Neural progenitor cell (in vitro differentiated cells): ENCODE results near the gene OR2B2. TPM values are rescaled to one million over a fixed set of nuclear protein-coding genes. Genes with fewer than 3 reads are reported as not detected.

Source experiments
- DNase-seq: peaks from one replicate; pipeline ENCODE4 v3.0.0-alpha.2; 2016; ENCODE audit warnings: low spot score
- H2AFZ ChIP-seq: fragments of 200-600 bp; sonication (generic); replicated peaks from 2 replicates; pipeline ENCODE4 v1.6.1; 2016; ENCODE audit warnings: antibody characterized with exemption
- H3F3A ChIP-seq: fragments of 200-600 bp; sonication (generic); 2 replicates; pipeline ENCODE4 v1.6.1; 2016; ENCODE audit warnings: antibody characterized with exemption, low read depth
- H3K27ac ChIP-seq: fragments of 200-600 bp; sonication (generic); 2 replicates; pipeline ENCODE4 v1.5.1; 2016; ENCODE audit warnings: mild to moderate bottlenecking
- H3K27me3 ChIP-seq: fragments of 200-600 bp; sonication (generic); 2 replicates; pipeline ENCODE4 v1.6.1; 2016; ENCODE audit warnings: mild to moderate bottlenecking, moderate library complexity
- H3K36me3 ChIP-seq: fragments of 200-600 bp; sonication (generic); 2 replicates; pipeline ENCODE4 v1.5.1; 2016
- H3K4me1 ChIP-seq: fragments of 200-600 bp; sonication (generic); 2 replicates; pipeline ENCODE4 v1.6.1; 2016; ENCODE audit warnings: mixed run types
- H3K4me2 ChIP-seq: fragments of 200-600 bp; sonication (generic); 2 replicates; pipeline ENCODE4 v1.6.1; 2016
- H3K4me3 ChIP-seq: fragments of 200-600 bp; sonication (generic); 2 replicates; pipeline ENCODE4 v1.5.1; 2016
- H3K79me2 ChIP-seq: fragments of 200-600 bp; sonication (generic); 2 replicates; pipeline ENCODE4 v1.6.1; 2016; ENCODE audit warnings: low read depth
- H3K9ac ChIP-seq: fragments of 200-600 bp; sonication (generic); 2 replicates; pipeline ENCODE4 v1.6.1; 2016
- H3K9me3 ChIP-seq: fragments of 200-600 bp; sonication (generic); 2 replicates; pipeline ENCODE4 v1.5.1; 2016; ENCODE audit warnings: low read depth
- H4K20me1 ChIP-seq: fragments of 200-600 bp; sonication (generic); 2 replicates; pipeline ENCODE4 v1.6.1; 2016; ENCODE audit warnings: low read depth
- H3K27ac Mint-ChIP-seq: 3 replicates; pipeline ENCODE4 v1.8.0; 2021; ENCODE audit warnings: mixed read lengths
- H3K27me3 Mint-ChIP-seq: 2 replicates; pipeline ENCODE4 v1.8.0; 2022; ENCODE audit warnings: low read depth, mild to moderate bottlenecking, inconsistent platforms, moderate library complexity, mixed read lengths; ENCODE audit not compliant: insufficient read depth
- H3K36me3 Mint-ChIP-seq: 3 replicates; pipeline ENCODE4 v1.8.0; 2021; ENCODE audit warnings: mixed read lengths
- H3K4me1 Mint-ChIP-seq: 3 replicates; pipeline ENCODE4 v1.8.0; 2021; ENCODE audit warnings: mixed read lengths
- H3K4me3 Mint-ChIP-seq: 3 replicates; pipeline ENCODE4 v1.8.0; 2021; ENCODE audit warnings: mild to moderate bottlenecking, moderate library complexity, mixed read lengths
- H3K9me3 Mint-ChIP-seq: 3 replicates; pipeline ENCODE4 v1.8.0; 2020; ENCODE audit warnings: mixed read lengths
- EZH2 ChIP-seq: fragments of 200-600 bp; sonication (generic); IDR thresholded peaks from 2 replicates; pipeline ENCODE4 v1.6.1; 2017; ENCODE audit warnings: antibody characterized with exemption, mild to moderate bottlenecking, moderate library complexity
- EZH2phosphoT487 ChIP-seq: fragments of 200-600 bp; sonication (generic); IDR thresholded peaks from 2 replicates; pipeline ENCODE4 v1.6.1; 2017; ENCODE audit warnings: antibody characterized with exemption
- total RNA-seq: library from RNA; depleted of rRNA; stranded (reverse); fragments of >200 nt; gene quantifications from 2 replicates; pipeline ENCODE4 v1.2.3, GENCODE V29; 2015; ENCODE audit warnings: low replicate concordance
- TF ChIP-seq, protein P1 (sequence below): fragments of 200-600 bp; sonication (generic); IDR thresholded peaks from 2 replicates; pipeline ENCODE4 v1.5.1; 2017; ENCODE audit warnings: antibody characterized with exemption, mild to moderate bottlenecking

OR2B2 gene
- total RNA-seq, 1 donor from 2014 or later = not detected

DNA sequence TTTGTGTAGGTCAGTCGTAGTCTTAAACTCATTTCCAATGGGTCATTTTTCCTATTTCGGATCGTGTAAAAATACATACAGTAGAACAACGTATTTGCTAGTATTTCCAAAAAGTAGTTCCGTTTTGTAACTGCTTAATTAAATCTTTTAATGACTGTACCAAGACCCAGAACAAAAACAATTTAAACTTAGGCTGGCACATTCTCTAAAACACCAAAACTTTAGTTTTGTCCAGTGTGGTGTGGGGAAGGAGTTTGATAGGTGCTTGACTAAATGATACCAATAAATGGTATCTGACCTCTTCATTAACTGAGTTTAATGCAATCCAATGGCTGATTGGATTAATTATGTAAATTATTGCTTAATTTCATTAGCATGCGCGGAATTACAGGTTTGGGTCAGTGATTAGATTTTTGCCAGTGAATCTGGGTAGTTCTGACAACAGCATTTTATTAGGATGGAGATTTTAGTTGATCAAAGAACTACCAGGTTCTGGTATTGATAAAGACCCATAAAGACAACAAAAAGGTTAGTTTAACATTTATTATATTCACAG, 20.8 kb downstream of the OR2B2 start:
- Histone ChIP-seq H3K27me3 (no peaks in the 10 kb centered on the region), H3K36me3 (no peaks in the 10 kb centered on the region), H3K4me1 (peaks cover 10% of the 10 kb centered on the region), H3K4me3 (peak overlapping the region; percentile 97), H3K4me2 (peak overlapping the region; percentile 93), H3K27ac (peak overlapping the region; percentile 62), H3K79me2 (peaks cover 48% of the 10 kb centered on the region), H3K9me3 (no peaks in the 10 kb centered on the region), H3F3A (peaks cover 74% of the 10 kb centered on the region), H4K20me1 (peaks cover 7% of the 10 kb centered on the region), H2AFZ (no peak overlapping the region), H3K9ac (peak overlapping the region; percentile 11)
- TF ChIP-seq, protein P1, sequence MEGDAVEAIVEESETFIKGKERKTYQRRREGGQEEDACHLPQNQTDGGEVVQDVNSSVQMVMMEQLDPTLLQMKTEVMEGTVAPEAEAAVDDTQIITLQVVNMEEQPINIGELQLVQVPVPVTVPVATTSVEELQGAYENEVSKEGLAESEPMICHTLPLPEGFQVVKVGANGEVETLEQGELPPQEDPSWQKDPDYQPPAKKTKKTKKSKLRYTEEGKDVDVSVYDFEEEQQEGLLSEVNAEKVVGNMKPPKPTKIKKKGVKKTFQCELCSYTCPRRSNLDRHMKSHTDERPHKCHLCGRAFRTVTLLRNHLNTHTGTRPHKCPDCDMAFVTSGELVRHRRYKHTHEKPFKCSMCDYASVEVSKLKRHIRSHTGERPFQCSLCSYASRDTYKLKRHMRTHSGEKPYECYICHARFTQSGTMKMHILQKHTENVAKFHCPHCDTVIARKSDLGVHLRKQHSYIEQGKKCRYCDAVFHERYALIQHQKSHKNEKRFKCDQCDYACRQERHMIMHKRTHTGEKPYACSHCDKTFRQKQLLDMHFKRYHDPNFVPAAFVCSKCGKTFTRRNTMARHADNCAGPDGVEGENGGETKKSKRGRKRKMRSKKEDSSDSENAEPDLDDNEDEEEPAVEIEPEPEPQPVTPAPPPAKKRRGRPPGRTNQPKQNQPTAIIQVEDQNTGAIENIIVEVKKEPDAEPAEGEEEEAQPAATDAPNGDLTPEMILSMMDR = no peak
- no peak for TF ChIP-seq EZH2
- no peak for TF ChIP-seq EZH2phosphoT487
- Mint-ChIP-seq H3K36me3 (no peaks in the 10 kb centered on the region), H3K4me3 (no peak overlapping the region), H3K9me3 (no peaks in the 10 kb centered on the region), H3K27ac (peak overlapping the region; percentile 14), H3K4me1 (peaks cover 36% of the 10 kb centered on the region), H3K27me3 (peaks cover 12% of the 10 kb centered on the region)
- no peak for DNase-seq

DNA sequence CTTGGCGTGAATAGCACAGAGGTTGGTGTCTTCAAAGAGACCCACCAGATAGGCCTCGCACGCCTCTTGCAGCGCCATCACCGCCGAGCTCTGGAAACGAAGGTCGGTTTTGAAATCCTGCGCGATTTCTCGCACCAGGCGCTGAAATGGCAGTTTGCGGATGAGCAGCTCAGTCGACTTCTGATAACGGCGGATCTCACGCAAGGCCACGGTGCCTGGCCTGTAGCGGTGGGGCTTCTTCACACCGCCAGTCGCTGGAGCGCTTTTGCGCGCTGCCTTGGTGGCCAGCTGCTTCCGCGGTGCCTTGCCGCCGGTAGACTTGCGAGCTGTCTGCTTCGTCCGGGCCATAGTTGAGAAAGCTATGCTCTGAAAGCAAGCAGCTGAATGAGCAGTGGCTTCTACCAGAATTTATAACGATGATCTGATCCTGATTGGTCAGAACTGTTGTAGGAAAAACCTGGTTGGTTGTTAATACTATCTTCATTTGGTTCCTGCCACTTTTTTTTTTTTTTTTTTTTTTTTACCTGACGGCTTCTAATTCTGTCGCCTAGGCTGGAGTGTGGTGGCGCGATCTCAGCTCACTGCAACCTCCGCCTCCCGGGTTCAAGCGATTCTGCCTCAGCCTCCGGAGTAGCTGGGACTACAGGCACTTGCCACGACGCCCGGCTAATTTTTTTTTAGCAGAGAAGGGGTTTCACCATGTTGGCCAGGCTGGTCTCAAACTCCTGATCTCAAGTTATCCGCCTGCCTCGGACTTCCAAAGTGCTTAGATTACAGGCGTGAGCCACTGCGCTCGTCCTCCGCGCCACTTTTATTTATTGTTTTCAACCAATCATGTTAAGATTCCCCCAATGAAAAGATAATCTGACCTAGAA, 21.5 kb downstream of the OR2B2 start:
- peaks cover 10% of the 10 kb centered on the region for H3K4me1 ChIP-seq
- peak overlapping the region; percentile 97 for H3K4me3 ChIP-seq
- H3K4me1 Mint-ChIP-seq = peaks cover 30% of the 10 kb centered on the region
- peaks cover 13% of the 10 kb centered on the region for H3K27me3 Mint-ChIP-seq
- H2AFZ ChIP-seq = no peak overlapping the region
- TF ChIP-seq, protein P1 = no peak
- TF ChIP-seq EZH2 (no peak), EZH2phosphoT487 (no peak)
- no peaks in the 10 kb centered on the region for H3K36me3 Mint-ChIP-seq
- peak overlapping the region; percentile 88 for H3K27ac Mint-ChIP-seq
- H3K79me2 ChIP-seq = peaks cover 42% of the 10 kb centered on the region
- peak overlapping the region; percentile 93 for H3K4me2 ChIP-seq
- H3F3A ChIP-seq = peaks cover 73% of the 10 kb centered on the region
- no peaks in the 10 kb centered on the region for H3K27me3 ChIP-seq
- peak; percentile 87 for DNase-seq
- H3K9ac ChIP-seq = no peak overlapping the region
- H3K4me3 Mint-ChIP-seq = no peak overlapping the region
- peak overlapping the region; percentile 62 for H3K27ac ChIP-seq
- H3K36me3 ChIP-seq = no peaks in the 10 kb centered on the region
- no peaks in the 10 kb centered on the region for H3K9me3 ChIP-seq
- H3K9me3 Mint-ChIP-seq = no peaks in the 10 kb centered on the region
- H4K20me1 ChIP-seq = peaks cover 7% of the 10 kb centered on the region

DNA sequence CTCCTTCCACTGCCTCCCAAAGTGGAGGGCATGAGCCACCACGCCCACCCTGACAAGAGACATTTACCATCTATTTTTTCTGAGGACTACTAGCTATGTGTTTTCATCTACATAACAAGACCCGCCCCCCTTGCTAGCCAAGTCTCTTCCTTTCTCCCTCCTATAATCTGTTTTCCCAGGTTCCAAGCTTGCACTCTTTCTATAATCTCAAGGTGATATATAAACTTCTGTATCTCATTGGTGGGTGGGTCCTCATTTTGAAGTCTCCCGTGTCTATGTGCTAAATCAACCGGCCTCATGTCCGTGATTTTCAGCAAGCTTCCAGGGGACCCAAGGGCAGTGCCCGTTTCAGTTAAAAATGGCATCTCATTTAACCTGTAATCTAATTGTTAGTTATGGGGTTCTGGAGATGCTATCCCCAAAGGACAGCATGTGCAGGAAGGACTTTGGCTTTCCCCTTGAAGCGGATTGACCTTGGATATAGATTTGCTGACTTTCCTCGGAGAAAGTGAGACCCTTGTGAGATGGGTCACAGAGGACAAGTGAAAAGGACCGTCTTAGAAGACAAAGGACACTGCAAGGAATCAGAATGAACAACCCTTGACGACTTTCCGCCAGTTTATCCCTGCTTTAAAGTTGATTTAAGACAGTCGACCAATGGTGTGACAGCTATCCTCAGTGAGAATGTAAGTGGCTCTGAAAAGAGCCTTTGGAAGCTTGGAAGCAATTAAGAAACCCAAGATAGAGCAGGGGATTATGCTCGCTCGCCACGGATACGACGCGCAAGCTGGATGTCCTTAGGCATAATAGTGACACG, 22.4 kb downstream of the OR2B2 start:
- no peak overlapping the region for H3K4me3 Mint-ChIP-seq
- H3K9me3 Mint-ChIP-seq = peaks cover 4% of the 10 kb centered on the region

More for the DNA sequence above, 22.4 kb downstream of the OR2B2 start:
- Histone ChIP-seq H4K20me1 (peaks cover 7% of the 10 kb centered on the region), H3K27ac (peak overlapping the region; percentile 9), H2AFZ (no peak overlapping the region), H3K9me3 (no peaks in the 10 kb centered on the region), H3K27me3 (no peaks in the 10 kb centered on the region), H3K79me2 (peaks cover 36% of the 10 kb centered on the region), H3K36me3 (no peaks in the 10 kb centered on the region), H3F3A (peaks cover 65% of the 10 kb centered on the region), H3K4me3 (peak overlapping the region; percentile 97), H3K4me2 (peak overlapping the region; percentile 93), H3K9ac (no peak overlapping the region), H3K4me1 (peaks cover 10% of the 10 kb centered on the region)
- peaks cover 30% of the 10 kb centered on the region for H3K4me1 Mint-ChIP-seq
- H3K27me3 Mint-ChIP-seq = peaks cover 14% of the 10 kb centered on the region
- peak; percentile 39 for DNase-seq
- no peaks in the 10 kb centered on the region for H3K36me3 Mint-ChIP-seq
- peak overlapping the region; percentile 88 for H3K27ac Mint-ChIP-seq
- TF ChIP-seq EZH2phosphoT487 (no peak), EZH2 (no peak)
- TF ChIP-seq, protein P1 = no peak
